Ammon's horn (tissue), 1 donor: Measurements from ENCODE around the gene TRIM52.
"Not testable (repeated sequence)": the region's sequence is repeated elsewhere in the genome, so short reads cannot be mapped to it uniquely, and the experiment has no call there.

Experiments used
- DNase-seq: peaks from one replicate; pipeline ENCODE4 v3.0.0-alpha.2; 2016; ENCODE audit warnings: low spot score

TRIM52 gene

DNA sequence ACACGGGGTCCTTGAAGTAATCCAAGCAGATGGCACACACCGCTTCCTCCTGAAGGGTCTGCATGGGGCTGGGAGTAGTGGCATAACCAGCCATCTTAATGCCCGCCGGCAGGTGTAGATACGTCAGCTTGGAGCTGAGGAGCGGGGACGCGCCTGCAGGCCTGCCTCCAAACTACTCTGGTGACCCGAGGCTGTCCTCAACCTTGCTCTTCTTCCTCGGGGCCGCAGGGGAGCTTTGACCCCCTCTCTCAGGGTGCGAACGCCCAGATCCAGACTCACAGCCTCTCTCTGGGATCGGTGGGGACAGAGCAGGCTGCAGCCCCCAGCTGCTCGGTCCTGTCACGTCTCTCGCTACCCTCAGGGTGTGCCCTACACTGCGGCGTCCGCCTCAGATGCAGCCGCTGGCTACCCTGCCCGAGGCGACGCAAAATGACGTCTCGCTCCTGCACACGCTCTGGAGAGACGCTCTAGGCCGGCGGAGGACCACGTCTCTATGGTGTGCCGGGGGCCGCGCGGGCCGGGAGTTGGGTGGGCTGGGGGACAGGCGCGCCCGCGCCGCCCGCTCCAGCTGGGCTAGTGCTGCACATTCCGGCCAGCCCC is at the start of gene TRIM52:
Gene TRIM52 (minus strand): TSS at position 424 of the 600 bp plus-strand sequence. CDS start 330 bp downstream, at position 94.
- DNase-seq: peak; percentile 96

DNA sequence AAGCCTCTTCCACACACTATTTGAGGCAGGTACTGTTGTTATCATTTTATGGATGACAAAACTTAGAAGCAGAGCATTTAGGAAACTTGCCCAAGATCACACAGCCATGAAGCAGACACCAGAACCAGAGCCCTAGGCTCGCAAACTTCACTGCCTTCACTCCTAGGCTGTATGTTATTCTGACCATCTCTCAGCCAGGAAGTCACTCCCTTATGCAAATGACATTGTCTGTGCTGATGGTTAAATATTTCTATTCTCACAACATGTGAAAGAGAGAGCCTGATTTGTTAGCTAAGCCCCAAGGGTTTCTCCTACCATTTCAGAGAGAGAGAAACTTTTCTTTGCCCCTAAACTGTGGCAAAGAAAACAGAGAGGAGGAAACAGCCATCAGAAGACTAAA is 26.4 kb upstream of the TRIM52 start:
- not testable (repeated sequence) for DNase-seq

DNA sequence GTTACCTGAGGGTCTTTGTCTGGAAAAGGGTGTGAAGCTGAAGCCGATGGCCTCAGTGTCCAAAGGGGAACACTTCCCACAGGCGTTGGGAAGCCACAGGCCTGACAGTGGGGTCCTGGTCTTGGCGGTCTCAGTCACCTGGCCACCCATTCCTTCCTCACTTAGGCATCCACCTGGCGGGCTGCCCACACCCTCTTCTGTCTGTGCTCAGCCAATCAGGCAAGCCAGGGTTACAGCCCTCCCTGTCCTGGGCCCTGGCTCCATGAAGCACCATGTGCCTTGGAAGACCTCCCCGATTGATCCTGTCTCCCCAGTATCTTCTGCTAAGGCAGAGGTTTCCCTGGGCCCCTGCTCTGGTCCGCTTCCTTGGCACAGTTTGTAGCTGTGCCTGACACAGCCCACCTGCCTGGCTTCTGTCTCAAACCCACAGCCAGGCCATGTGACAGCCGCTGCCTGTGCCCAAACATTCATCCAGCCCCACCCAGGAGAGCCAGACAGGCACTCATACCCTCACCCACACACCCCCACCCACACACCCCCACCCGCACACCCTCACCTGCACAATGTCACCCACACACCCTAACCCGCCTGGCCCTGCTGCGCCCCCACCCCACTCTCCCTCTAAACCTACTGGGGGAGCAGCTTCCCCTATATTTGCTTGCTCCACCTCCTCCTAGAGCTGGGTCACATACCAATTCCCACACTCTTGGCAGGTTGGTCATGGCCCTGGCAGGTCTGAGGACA is 25.2 kb upstream of the TRIM52 start:
- not testable (repeated sequence) for DNase-seq

DNA sequence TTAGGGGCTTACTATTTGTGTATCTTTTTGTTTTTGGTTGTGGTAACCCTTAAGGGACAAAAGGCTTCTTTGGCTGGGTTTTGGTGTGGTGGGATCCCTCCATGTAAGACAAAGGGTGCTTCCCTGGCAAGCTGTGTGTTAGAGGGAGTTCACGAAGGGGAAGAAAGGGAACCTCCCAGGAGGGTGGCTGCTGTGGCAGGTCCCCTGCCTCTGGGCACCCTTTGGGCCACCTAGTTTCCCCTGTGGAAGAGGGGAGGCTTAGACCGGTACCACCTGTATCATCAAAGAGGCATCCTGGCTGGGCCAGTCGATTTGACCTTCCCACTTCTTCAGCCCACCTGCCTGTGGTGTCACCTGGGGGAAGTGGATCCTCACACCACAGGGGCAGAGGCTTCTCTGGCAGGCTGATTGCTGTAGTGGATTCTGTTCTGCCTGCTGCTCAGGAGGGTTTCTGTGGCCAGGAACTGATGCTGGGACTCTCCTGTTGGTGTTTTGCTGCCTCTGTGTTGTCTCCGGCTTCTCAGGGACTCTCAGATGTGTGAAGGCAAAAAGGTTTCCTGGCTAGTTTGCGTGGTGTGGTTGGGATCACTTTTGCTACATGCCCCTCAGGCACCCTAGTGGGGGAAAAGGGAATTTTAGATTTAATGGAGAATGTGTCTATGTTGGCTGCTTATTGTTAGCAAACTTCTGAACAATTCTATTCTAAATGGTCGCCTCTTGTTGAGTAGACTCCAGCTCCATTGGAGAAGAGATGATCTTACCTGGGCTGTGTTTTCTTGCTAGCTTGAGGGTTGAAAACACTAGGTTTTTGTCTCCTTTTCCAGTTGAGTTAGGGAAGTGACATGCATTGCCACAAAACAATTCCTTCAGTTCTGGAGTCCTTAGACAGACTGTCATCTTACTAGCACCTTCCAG is 23.2 kb upstream of the TRIM52 start:
- not testable (repeated sequence) for DNase-seq

DNA sequence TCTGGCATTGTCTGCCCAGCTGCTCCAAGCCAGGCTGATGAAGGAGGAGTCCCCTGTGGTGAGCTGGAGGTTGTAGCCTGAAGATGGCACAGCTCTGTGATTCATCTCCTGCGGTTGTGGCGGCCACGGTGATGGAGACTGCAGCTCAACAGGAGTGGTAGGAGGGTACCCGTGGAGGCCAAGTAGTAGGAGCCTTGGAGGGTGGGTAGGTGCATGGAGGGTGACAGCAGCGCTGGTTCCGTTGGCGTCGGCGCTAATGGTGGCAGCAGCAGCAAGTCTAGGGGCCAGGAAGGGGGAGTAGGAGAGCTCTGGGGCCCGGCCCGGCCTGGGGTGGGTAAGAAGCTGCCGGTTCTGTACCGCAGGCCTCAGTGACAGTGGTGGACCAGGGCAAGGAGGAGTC is 22.4 kb upstream of the TRIM52 start:
- DNase-seq: no peak

DNA sequence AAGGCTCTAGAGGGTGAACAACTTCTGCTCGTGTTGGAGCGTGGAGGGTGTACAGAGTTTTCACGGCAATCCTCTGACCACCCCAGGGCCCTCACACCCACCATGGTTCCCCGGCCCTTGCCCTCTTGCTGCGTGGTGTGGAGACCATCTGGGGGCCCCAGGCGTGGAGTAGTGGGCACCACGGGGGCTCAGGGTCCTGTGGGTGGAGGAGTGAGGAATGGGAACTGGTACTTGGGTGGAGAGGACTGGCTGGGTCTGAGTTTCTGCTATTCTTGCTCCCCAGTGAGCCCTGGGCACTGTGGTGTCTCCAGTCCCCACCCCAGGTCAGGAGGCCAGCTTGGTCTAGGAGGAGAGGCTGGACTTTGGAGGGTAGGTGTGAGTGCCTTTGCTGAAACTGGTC is 21.9 kb upstream of the TRIM52 start:
- no peak for DNase-seq

DNA sequence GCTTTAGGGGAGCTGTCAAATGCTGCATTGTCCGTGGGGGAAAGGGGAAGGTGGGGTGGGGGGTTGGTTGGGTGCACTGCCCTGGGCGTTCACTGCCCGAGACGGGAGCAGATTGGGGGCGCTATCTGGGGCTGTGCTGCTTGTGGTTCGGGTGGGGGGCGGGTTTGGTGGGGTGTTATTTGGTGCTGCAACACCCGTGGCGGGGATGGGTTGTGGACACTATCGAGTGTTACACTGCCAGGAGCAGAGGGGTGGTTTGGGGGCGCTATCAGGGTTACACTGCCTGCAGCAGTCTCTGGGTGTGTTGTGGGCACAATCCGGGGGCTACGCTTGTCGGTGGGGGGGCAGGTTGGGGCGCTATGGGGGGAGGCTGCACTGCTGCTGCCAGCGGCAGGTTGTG is 21.5 kb upstream of the TRIM52 start:
- not testable (repeated sequence) for DNase-seq

DNA sequence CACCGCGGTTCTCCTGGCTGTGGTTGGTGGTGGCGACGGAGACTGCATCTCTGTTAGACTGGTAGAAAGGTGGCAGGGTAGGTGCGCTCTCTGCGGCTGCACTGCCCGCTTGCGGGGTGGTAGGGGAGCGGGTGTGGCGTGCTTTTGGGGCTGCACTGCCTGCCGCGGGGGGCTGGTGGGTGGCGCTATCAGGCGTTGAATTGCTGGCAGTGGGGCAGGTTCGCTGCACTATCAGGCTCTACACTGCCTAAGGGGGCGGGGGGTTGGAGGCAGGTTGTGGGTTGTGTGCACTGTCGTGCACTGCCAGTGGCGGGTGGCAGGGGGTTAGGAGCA is 21.0 kb upstream of the TRIM52 start:
- no peak for DNase-seq

DNA sequence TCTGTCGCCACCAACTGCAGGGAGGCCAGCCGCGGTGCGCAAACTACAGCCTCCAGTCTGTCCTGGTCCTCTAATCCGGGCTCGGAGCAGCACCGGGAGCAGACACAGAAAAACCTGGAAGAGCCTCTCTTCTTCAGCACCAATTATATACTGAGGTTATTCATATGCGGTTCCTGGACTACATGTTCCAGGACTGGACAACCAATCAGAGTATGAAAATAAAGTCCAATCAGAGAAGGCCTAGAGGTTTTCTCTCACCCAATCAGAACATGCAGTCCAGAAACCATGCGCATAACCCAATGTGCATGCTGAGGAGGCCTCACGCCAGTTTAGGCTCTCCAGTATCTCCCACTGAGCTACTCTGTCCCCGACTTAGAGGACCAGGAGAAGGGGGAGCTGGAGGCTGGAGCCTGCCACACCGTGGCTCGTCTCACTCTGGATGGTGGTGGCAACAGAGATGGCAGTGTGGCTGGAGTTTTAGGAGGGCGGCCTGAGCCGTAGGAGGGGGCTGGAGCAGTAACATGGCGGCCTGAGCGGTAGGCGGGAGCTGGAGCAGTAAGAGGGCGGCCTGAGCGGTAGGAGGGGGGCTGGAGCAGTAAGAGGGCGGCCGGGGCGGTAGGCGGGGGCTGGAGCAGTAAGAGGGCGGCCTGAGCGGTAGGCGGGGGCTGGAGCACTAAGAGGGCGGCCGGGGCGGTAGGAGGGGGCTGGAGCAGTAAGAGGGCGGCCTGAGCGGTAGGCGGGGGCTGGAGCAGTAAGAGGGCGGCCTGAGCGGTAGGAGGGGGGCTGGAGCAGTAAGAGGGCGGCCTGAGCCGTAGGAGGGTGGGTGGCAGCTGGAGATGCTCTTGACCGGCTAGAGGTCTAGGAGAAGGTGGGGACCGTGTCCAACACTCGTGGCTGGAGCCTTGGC is 20.4 kb upstream of the TRIM52 start:
- DNase-seq: no peak

DNA sequence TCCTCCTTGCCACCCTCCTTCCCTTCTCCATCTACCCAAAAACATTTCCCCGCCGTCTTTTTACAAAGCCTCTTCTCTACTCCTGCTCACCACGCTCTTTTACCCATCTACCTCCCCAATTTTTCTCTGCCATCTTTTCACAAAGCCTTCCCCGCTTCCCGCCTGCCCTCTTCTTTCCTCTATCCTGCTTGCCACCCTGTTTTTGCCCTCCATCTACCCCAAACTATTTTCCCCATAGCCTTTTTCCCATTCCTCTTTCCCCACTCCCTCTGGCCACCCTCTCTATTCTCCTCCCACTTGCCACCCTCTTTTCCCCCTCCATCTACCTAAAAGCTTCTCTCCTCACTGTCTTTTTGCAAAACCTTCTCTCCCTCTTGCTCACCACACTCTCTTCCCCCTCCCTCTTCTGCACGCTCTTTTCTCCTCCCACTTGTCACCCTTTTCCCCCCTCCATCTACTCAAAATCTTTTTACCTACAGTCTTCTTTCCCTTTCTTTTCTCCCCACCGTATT is 19.4 kb upstream of the TRIM52 start:
- DNase-seq: no peak

DNA sequence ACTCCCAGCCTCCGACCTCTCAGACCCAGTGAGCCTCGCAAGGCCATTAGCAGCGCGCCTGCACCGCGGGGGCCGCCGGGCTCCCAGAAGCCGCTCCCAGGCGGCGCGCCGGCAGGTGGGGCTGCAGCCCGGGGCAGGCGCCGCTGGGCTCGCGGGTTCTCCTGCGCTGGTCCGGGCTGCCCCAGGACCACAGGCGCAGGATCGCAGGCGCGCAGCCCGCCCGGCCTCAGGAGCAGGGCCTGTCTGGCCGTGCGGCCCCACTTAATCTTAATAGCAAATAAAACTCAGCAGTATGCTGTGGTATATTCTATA is 12.4 kb upstream of the TRIM52 start:
- not testable (repeated sequence) for DNase-seq

DNA sequence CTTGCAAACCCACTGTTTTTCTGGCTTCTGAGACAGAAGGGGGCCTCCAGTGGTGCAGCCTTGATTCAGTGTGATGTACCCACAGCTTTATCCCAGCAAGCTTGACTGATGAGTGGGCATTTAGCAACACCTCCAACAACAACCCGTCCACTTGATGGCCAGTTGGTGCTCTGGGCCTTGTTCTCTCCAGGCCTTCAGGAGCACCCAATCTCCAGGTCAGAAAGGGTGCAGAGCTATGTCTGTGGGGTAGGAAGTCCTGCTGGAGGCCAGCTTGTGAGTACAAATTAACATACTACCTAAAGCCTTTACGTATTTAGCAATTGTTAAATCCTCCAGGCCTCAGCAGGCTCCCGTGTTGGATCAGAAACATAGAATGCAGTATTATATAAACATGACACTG is 10.1 kb upstream of the TRIM52 start:
- DNase-seq: no peak

DNA sequence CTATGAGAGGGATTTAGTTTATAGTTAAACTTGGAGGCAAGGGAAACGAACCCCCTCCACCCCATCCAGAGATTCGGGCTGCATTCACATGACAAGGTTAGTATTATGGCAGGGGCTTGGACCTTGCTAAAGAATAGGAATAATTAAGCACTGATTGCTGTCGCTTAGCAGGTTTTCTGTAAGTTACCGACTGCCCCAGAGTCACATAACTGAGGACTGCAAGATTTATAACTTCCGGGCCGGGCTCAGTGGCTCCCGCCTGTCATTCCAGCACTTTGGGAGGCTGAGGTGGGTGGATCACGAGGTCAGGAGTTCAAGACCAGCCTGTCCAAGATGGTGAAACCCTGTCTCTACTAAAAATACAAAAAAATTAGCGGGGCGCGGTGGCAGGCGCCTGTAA is 7.0 kb upstream of the TRIM52 start:
- DNase-seq: not testable (repeated sequence)

DNA sequence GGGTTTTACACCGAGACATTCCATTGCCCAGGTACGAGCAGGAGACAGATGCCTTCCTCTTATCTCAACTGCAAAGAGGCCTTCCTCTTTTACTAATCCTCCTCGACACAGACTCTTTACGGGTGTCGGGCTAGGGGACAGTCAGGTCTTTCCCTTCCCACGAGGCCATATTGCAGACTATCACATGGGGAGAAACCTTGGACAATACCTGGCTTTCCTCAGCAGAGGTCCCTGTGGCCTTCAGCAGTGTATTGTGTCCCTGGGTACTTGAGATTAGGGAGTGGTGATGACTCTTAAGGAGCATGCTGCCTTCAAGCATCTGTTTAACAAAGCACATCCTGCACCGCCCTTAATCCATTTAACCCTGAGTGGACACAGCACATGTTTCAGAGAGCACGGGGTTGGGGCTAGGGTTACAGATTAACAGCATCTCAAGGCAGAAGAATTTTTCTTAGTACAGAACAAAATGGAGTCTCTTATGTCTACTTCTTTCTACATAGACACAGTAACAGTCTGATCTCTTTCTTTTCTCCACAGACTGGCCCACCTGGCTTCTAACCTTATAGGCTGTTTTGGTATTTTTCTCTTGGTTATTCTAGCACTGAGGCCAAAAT is 6.5 kb upstream of the TRIM52 start:
- not testable (repeated sequence) for DNase-seq

DNA sequence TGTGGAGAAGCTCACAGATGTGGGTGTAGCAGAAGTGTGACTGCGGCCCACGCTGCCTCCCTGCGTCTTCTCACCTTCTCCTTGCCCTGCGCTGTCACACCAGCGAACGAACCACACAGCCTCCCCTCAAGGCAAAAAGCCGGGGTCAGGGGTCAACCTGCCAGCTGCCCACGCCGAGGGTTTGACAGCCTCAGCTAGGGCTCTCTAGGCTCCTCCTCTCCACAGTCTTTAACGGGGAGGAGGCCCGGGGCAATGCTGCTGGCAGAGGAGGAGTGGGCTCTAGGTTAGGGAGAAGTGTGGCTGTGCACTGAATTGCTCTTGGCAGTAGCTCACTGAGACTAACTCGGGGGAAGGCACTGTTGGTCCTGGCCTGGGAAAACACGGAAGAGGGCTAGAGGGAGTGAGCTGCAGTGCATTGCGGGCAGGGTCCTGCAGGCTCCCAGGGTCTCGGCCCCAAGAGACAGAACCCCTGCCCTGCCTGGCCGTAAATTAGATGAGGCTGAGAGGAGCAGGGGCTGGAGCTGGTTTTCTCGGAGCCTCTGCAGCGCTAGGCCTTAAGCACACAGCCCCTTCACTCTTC is 4.2 kb upstream of the TRIM52 start:
- no peak for DNase-seq

DNA sequence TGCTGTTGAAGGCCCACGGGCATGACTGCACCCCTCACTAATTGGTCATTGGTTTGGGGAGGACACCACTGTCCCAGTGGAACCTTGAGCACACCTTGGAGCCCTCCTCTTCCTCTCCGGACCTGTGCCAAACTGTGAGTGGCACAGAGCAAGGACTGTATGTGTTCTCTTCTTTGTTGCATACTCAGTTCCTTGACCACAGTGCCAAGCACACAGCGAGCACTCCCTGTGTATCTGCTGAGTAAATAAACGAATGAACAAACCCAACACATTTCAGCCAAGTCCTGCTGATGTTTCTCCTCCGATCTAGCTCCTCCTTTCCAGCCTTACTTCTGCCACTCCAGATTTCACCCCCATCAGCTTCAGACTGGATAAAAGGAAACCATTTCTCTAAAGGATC is 2.7 kb upstream of the TRIM52 start:
- no peak for DNase-seq

DNA sequence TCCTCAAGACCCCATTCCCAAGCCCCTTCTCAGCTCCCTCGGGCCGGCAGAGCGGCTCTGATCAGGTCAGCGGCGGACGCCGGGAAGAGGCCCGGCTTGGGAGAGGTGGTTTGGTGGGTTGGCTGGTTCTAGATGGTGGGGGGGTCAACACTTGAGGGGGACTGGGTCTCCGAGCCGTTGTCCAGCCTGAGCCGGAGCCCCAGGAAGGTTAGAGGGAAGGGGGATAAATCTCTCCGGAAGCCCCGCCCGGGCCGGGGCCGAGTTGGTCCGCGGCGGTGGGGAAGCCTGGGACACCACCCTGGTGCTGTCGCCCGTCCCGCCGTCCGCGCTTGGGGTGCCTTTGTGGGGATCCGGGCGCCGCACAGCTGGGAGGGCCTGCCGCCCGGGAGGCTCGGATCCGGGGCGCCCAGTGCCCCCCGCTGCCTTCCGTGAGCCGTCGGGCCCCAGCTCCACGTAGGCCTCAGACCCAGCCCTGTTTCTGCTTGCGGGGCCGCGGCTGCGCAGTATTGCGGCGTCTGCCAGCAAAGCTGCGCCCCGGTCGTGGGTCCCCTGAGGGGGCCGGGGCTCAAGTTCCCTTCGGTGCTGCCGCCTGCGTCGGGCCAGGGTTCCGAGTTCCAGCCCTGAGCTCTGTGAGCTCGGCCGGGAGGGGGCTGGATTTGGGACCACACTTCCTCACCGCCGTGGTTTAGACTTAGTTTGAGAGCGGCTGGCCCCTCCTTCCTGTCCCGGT is 542 bp upstream of the TRIM52 start:
- peak; percentile 75 for DNase-seq

DNA sequence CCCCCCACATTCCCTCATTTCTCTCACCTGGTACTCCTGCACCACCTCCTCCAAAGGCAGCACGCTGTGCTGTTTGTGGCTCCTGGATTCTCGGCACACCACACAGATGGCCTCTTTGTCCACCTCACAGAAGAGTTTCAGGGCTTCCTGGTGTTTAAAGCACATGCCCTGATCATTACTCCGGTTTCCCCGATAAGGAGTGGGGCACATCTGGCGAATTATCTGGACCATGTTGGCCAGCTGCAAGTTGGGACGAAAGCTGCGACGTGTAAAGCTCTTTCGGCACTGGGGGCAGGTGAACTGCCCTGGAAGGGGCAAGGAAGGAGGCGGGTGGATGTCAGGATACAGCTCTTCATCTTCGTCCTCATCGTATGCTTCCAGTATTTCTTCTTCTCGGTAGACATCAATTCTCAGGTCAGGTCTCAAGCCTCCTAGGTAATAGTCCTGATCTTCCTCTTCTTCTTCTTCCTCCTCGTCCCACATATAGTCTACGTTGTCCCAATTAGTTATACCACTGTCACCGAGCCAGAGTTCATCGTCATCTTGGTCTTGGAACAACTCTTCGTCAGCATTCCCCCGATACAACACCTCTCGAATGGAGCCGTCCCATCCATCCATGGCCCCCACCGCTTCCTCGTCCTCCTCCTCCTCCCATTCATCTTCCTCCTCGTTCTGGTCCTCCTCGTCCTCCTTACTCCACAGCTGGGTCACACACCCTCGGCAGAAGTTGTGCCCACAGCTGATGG is 796 bp downstream of the TRIM52 start:
- no peak for DNase-seq

DNA sequence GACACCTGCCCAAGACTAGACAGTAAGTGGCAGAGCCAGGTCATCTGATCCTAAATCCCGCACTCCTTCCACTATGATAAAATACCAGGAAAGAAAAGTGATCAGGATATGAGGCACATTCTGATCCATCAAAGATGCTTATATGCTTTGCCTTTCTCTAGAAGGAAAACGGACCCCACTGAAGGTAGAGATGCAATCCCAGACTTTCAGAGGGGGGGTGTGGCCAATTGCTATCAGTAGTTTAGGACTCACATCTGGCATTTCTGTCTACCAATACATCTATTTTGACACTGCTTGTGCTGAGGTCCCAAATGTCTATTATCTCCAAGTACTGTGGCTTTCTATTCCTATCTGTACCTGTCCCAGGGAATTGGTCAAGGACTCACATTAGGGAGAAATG is 1.7 kb downstream of the TRIM52 start:
- DNase-seq: no peak

DNA sequence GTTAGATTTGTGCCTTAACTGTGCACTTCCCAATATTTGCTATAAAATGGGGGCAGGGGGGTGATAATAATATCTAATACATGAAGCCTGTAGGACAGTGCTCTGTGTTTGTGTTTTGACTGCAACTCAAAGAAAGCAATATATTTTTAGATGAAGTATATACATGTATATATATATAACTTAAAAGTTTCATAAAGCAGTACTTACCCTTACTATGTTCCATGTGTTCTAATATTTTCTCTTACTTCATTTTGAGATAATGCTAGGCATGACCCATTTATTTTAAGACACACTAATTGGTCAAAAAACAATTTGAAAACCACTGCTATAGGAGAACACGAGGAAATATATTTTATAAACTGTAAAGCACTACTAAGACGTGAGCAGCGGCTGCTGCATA is 2.4 kb downstream of the TRIM52 start:
- no peak for DNase-seq
